H1 (cell line): ENCODE measurements around the gene RASAL2. TPM values are rescaled to one million over a fixed set of nuclear protein-coding genes. Genes with fewer than 3 reads are reported as not detected.

Experiments
- CTCF ChIA-PET: fragments of 300-600 bp; sonication (Branson Sonifier 250); formaldehyde crosslinking; loops from one replicate; lab custom pipeline; 2021; ENCODE audit not compliant: partially characterized antibody; lab: Charles Lee
- POLR2A ChIA-PET: fragments of 300-600 bp; sonication (Branson Sonifier 250); formaldehyde crosslinking; loops from one replicate; lab custom pipeline; 2021; ENCODE audit warnings: inconsistent platforms; ENCODE audit not compliant: partially characterized antibody; lab: Charles Lee
- DNase-seq, 2 experiments: peaks; one replicate each; pipeline versions ENCODE4 v3.0.0 to v3.0.0-alpha.2; 2010 to 2022; ENCODE audit warnings: low spot score in 2 of 2, low read depth in 1 of 2, mixed read lengths in 1 of 2
- FAIRE-seq: peaks from 2 replicates; lab custom pipeline; 2011; peaks lifted over from hg19 to GRCh38; lab: Jason Lieb, UNC
- H2AFZ ChIP-seq: 2 replicates; pipeline ENCODE4 v1.8.1; 2012; ENCODE audit warnings: low read length, inconsistent platforms
- H2AK5ac ChIP-seq: 2 replicates; pipeline ENCODE4 v1.6.1; 2013; ENCODE audit warnings: low read depth, low read length
- H2BK120ac ChIP-seq: replicated peaks from 2 replicates; pipeline ENCODE3; 2013; ENCODE audit warnings: low read depth, low read length, inconsistent platforms
- H2BK12ac ChIP-seq: 2 replicates; pipeline ENCODE4 v1.6.1; 2013; ENCODE audit warnings: low read depth, low read length
- H2BK15ac ChIP-seq: 2 replicates; pipeline ENCODE4 v1.6.1; 2013; ENCODE audit warnings: low read length
- H2BK20ac ChIP-seq: 2 replicates; pipeline ENCODE4 v1.6.1; 2013; ENCODE audit warnings: low read length
- H2BK5ac ChIP-seq: 2 replicates; pipeline ENCODE4 v1.6.1; 2013; ENCODE audit warnings: low read depth, low read length
- H3K14ac ChIP-seq: 2 replicates; pipeline ENCODE4 v1.6.1; 2013; ENCODE audit warnings: inconsistent platforms; ENCODE audit not compliant: insufficient read length
- H3K18ac ChIP-seq: 2 replicates; pipeline ENCODE4 v1.6.1; 2013; ENCODE audit warnings: low read length; ENCODE audit errors: extremely low read depth
- H3K23ac ChIP-seq: 2 replicates; pipeline ENCODE4 v1.6.1; 2013; ENCODE audit warnings: inconsistent platforms; ENCODE audit not compliant: insufficient read length
- H3K23me2 ChIP-seq: 2 replicates; pipeline ENCODE4 v1.6.1; 2013; ENCODE audit warnings: low read depth, low read length
- H3K27ac ChIP-seq: 2 replicates; pipeline ENCODE4 v1.6.1; 2011; ENCODE audit warnings: low read depth, low read length, inconsistent platforms
- H3K27me3 ChIP-seq, 4 experiments: replicated peaks in 1 of 4; 1 replicate in 1 of 4; 2 replicates in 3 of 4; pipeline versions ENCODE4 v1.6.1 to v1.8.1; 2011 to 2013; ENCODE audit warnings: low read length in 3 of 4, mild to moderate bottlenecking in 3 of 4, inconsistent platforms in 2 of 4, mixed read lengths in 2 of 4, moderate library complexity in 1 of 4; ENCODE audit not compliant: control insufficient read depth in 3 of 4, insufficient read depth in 3 of 4; ENCODE audit errors: extremely low read depth in 1 of 4
- H3K36me3 ChIP-seq, 4 experiments: 2 replicates each; pipeline versions ENCODE4 v1.6.1 to v1.8.1; 2011 to 2013; ENCODE audit warnings: mild to moderate bottlenecking in 4 of 4, low read length in 3 of 4, moderate library complexity in 2 of 4, control low read depth in 1 of 4, inconsistent platforms in 1 of 4; ENCODE audit not compliant: insufficient read depth in 4 of 4, control insufficient read depth in 2 of 4
- H3K4ac ChIP-seq: replicated peaks from 2 replicates; pipeline ENCODE3; 2013; ENCODE audit warnings: low read length, low read depth, mixed read lengths, inconsistent platforms; ENCODE audit not compliant: insufficient read length
- H3K4me1 ChIP-seq, 4 experiments: replicated peaks in 1 of 4; 1 replicate in 1 of 4; 2 replicates in 3 of 4; pipeline versions ENCODE4 v1.6.1 to v1.8.1; 2011 to 2013; ENCODE audit warnings: low read length in 3 of 4, inconsistent platforms in 2 of 4, mixed read lengths in 1 of 4; ENCODE audit not compliant: insufficient read depth in 4 of 4, control insufficient read depth in 3 of 4
- H3K4me2 ChIP-seq, 2 experiments: 2 replicates each; pipeline versions ENCODE4 v1.6.1 to v1.8.1; 2011 to 2013; ENCODE audit warnings: low read depth in 2 of 2, low read length in 2 of 2, control low read depth in 1 of 2, inconsistent platforms in 1 of 2, mild to moderate bottlenecking in 1 of 2; ENCODE audit not compliant: insufficient read depth in 1 of 2
- H3K4me3 ChIP-seq, 4 experiments: fragments of 200-600, 300-600 bp in 1 of 4; sonication (generic), shearing (Covaris generic), sonication (Bioruptor Twin) in 1 of 4; 2 replicates each; pipeline versions ENCODE4 v1.5.1 to v1.8.1; 2011 to 2016; ENCODE audit warnings: low read length in 4 of 4, low read depth in 3 of 4, control low read depth in 2 of 4, inconsistent platforms in 2 of 4, mild to moderate bottlenecking in 2 of 4, mixed read lengths in 1 of 4, moderate library complexity in 1 of 4; ENCODE audit not compliant: insufficient read depth in 2 of 4; ENCODE audit errors: extremely low read depth in 1 of 4
- H3K56ac ChIP-seq: replicated peaks from 2 replicates; pipeline ENCODE3; 2013; ENCODE audit warnings: low read depth, mild to moderate bottlenecking, mixed read lengths, low read length, inconsistent platforms; ENCODE audit not compliant: insufficient read length
- H3K79me1 ChIP-seq: 2 replicates; pipeline ENCODE4 v1.6.1; 2013; ENCODE audit warnings: low read depth, low read length, control low read depth
- H3K79me2 ChIP-seq, 2 experiments: 2 replicates each; pipeline versions ENCODE4 v1.6.1 to v1.8.1; 2012 to 2013; ENCODE audit warnings: low read length in 2 of 2, mild to moderate bottlenecking in 2 of 2, inconsistent platforms in 1 of 2; ENCODE audit not compliant: insufficient read depth in 2 of 2, control insufficient read depth in 1 of 2
- H3K9ac ChIP-seq, 4 experiments: replicated peaks in 1 of 4; 1 replicate in 1 of 4; 2 replicates in 3 of 4; pipeline versions ENCODE4 v1.6.1 to v1.8.1; 2011 to 2013; ENCODE audit warnings: low read depth in 3 of 4, low read length in 3 of 4, control low read depth in 2 of 4, mild to moderate bottlenecking in 2 of 4, moderate library complexity in 2 of 4, inconsistent platforms in 1 of 4; ENCODE audit errors: extremely low read depth in 1 of 4
- H3K9me3 ChIP-seq, 2 experiments: 2 replicates each; pipeline versions ENCODE4 v1.6.1 to v1.8.1; 2012 to 2013; ENCODE audit warnings: mild to moderate bottlenecking in 2 of 2, moderate library complexity in 2 of 2, control low read depth in 1 of 2, inconsistent platforms in 1 of 2, low read depth in 1 of 2, low read length in 1 of 2, mixed read lengths in 1 of 2; ENCODE audit not compliant: insufficient read depth in 2 of 2
- H4K20me1 ChIP-seq, 2 experiments: replicated peaks in 1 of 2; 2 replicates each; pipeline versions ENCODE3 to v1.8.1; 2011 to 2013; ENCODE audit warnings: inconsistent platforms in 2 of 2, low read length in 2 of 2, mild to moderate bottlenecking in 1 of 2; ENCODE audit not compliant: insufficient read depth in 2 of 2, control insufficient read depth in 1 of 2
- H4K5ac ChIP-seq: 2 replicates; pipeline ENCODE4 v1.6.1; 2013; ENCODE audit warnings: low read length, low read depth, mixed read lengths, inconsistent platforms; ENCODE audit not compliant: insufficient read length
- H4K8ac ChIP-seq: 2 replicates; pipeline ENCODE4 v1.8.0; 2013; ENCODE audit warnings: mild to moderate bottlenecking, moderate library complexity, low read length, inconsistent platforms; ENCODE audit not compliant: insufficient read depth; ENCODE audit errors: extremely low read depth
- H4K91ac ChIP-seq: replicated peaks from 2 replicates; pipeline ENCODE3; 2013; ENCODE audit warnings: low read length, mixed read lengths, inconsistent platforms; ENCODE audit not compliant: insufficient read length
- BACH1 ChIP-seq: IDR thresholded peaks from 2 replicates; pipeline ENCODE4 v1.6.1; 2012; ENCODE audit warnings: low read length, improper control_type of control experiment
- CBX8 ChIP-seq: fragments of 300-800, 300-1000 bp; sonication (generic); IDR thresholded peaks from 2 replicates; pipeline ENCODE4 v1.7.1; 2016; ENCODE audit warnings: low read depth, low read length, borderline replicate concordance
- CHD2 ChIP-seq: IDR thresholded peaks from 2 replicates; pipeline ENCODE4 v1.6.1; 2012; ENCODE audit warnings: low read length, improper control_type of control experiment
- CTCF ChIP-seq, 3 experiments: IDR thresholded peaks; 1 replicate in 2 of 3; 2 replicates in 1 of 3; pipeline versions ENCODE4 v1.5.1 to v1.6.1; 2011; ENCODE audit warnings: low read length in 3 of 3, mild to moderate bottlenecking in 3 of 3, inconsistent platforms in 2 of 3, low read depth in 1 of 3, moderate library complexity in 1 of 3; ENCODE audit not compliant: insufficient read depth in 1 of 3; ENCODE audit errors: control extremely low read depth in 1 of 3
- FOSL1 ChIP-seq: IDR thresholded peaks from 2 replicates; pipeline ENCODE4 v1.6.1; 2011; ENCODE audit warnings: mild to moderate bottlenecking, low read depth, low read length, moderate library complexity; ENCODE audit not compliant: insufficient read depth
- HDAC2 ChIP-seq, 2 experiments: fragments of 300-600 bp in 1 of 2; sonication (generic) in 1 of 2; IDR thresholded peaks; 2 replicates each; pipeline ENCODE4 v1.6.1; 2011 to 2012; ENCODE audit warnings: low read depth in 2 of 2, low read length in 2 of 2, mild to moderate bottlenecking in 2 of 2, moderate library complexity in 2 of 2, borderline replicate concordance in 1 of 2, inconsistent platforms in 1 of 2
- KDM4A ChIP-seq: IDR thresholded peaks from one replicate; pipeline ENCODE4 v1.7.1; 2012; ENCODE audit warnings: low read depth, mild to moderate bottlenecking, moderate library complexity, low read length, inconsistent platforms; ENCODE audit not compliant: severe bottlenecking
- RNF2 ChIP-seq: fragments of 200-900, 300-1000 bp; sonication (generic); IDR thresholded peaks from 2 replicates; pipeline ENCODE4 v1.7.1; 2016; ENCODE audit warnings: borderline replicate concordance, low read depth, mild to moderate bottlenecking, antibody characterized with exemption, low read length; ENCODE audit not compliant: poor library complexity, severe bottlenecking; ENCODE audit errors: missing control alignments
- SP2 ChIP-seq: IDR thresholded peaks from 2 replicates; pipeline ENCODE4 v1.6.1; 2012; ENCODE audit warnings: mild to moderate bottlenecking, low read length, inconsistent platforms
- TEAD4 ChIP-seq: IDR thresholded peaks from 2 replicates; pipeline ENCODE4 v1.6.1; 2012; ENCODE audit warnings: low read depth, low read length, inconsistent platforms, mixed read lengths
- ZNF274 ChIP-seq: IDR thresholded peaks from 2 replicates; pipeline ENCODE4 v1.7.0; 2012; ENCODE audit warnings: low read length, borderline replicate concordance; ENCODE audit errors: extremely low read depth
- WGBS, 2 experiments: shearing (Covaris generic) in 1 of 2; methylation state at CpG; one replicate each; pipeline versions ENCODE4 v1.1.6 to v1.1.7; 2013 to 2015; ENCODE audit warnings: low lambda C conversion rate in 2 of 2, mixed read lengths in 2 of 2, inconsistent platforms in 1 of 2, low coverage in 1 of 2, missing lambda C conversion rate in 1 of 2; ENCODE audit not compliant: insufficient replicate concordance in 2 of 2, insufficient coverage in 1 of 2, insufficient read length in 1 of 2; ENCODE audit errors: extremely low coverage in 1 of 2, missing lambda C conversion rate in 1 of 2; 5-methylcytosine and 5-hydroxymethylcytosine counted together
- polyA plus RNA-seq, 7 experiments: library from polyadenylated mRNA; depleted of rRNA in 3 of 7; stranded (reverse) in 5 of 7; unstranded in 2 of 7; fragments of >200 nt in 5 of 7; fragments of 200-250 nt in 2 of 7; gene quantifications; 1 replicate in 5 of 7; 2 replicates in 1 of 7; 4 replicates in 1 of 7; pipeline versions ENCODE4 v1.2.1 to v1.2.3, GENCODE V29; 2011 to 2013; ENCODE audit warnings: missing spikeins in 2 of 7, mixed read lengths in 2 of 7
- total RNA-seq: library from RNA; stranded (reverse); fragmentation: NEBNext Ultra II Directional; extraction: Animal tissue kit (Norgen Biotek cat#: 25700); gene quantifications from 2 replicates; pipeline ENCODE4 v1.2.1, GENCODE V29; 2021

Gene RASAL2
- total and polyA plus RNA-seq, 2 of the 8 experiments (the other 6 are each of a cell fraction or from before 2014, with no cell fraction given): 15.9 to 32.5 TPM

- Histone ChIP-seq H4K20me1 (no peaks in the 10 kb centered on the region), H4K5ac (no peak overlapping the region), H3K23me2 (no peaks in the 10 kb centered on the region), H2BK20ac (no peak overlapping the region), H3K36me3 (no peaks in the 10 kb centered on the region), H3K4me3 (no peak overlapping the region), H3K4me1 (peaks cover 0 to 5% (median 4%) of the 10 kb centered on the region in 4 experiments; a peak in 3 of 7 replicates), H4K8ac (no peak overlapping the region), H3K4ac (no peak overlapping the region), H4K91ac (no peak overlapping the region), H3K56ac (no peak overlapping the region), H3K4me2 (no peak overlapping the region), H3K79me2 (peaks cover 0 to 39% of the 10 kb centered on the region in 2 experiments; a peak in 2 of 4 replicates), H3K18ac (no peak overlapping the region), H3K23ac (no peak overlapping the region), H3K14ac (no peak overlapping the region), H3K9me3 (peaks cover 4 to 5% of the 10 kb centered on the region in 2 experiments; a peak in 3 of 4 replicates), H2AK5ac (no peak overlapping the region), H3K27me3 (no peaks in the 10 kb centered on the region), H2AFZ (no peak overlapping the region), H2BK12ac (no peak overlapping the region), H3K79me1 (peaks cover 2% of the 10 kb centered on the region; the same call in 1 of the 2 replicates), H2BK5ac (no peak overlapping the region), H2BK15ac (no peak overlapping the region), H2BK120ac (no peak overlapping the region), H3K27ac (no peak overlapping the region), H3K9ac (no peak overlapping the region)
- ChIA-PET POLR2A (interaction anchor here (1.4 kb wide), 1 partner anchor 10 kb away, joined by 5 read pairs; no protein-coding TSS in a partner anchor), CTCF (interaction anchor here (0.9 to 1.2 kb wide), 3 partner anchors 27 to 49 kb away, joined by 3 to 4 read pairs (median 3); no protein-coding TSS in a partner anchor)
- DNase-seq (no peak), FAIRE-seq (no peak)
- WGBS, 2 experiments: 85% methylated on average over 3 of the region's 3 CpGs; no CpG with 5 or more reads in 1 of the 2 experiments
- TF ChIP-seq KDM4A (no peak), SP2 (no peak), CHD2 (no peak), CTCF (IDR thresholded peaks at IDR 0.05; ENCODE audit: control extremely low read depth in 1 of 3, insufficient read depth in 1 of 3, low read depth in 1 of 3, low read length in 3 of 3) (no peak), FOSL1 (no peak), RNF2 (no peak), BACH1 (no peak), HDAC2 (IDR thresholded peaks at IDR 0.05; ENCODE audit: borderline replicate concordance in 1 of 2, low read depth in 2 of 2, low read length in 2 of 2) (no peak), TEAD4 (no peak), ZNF274 (no peak), CBX8 (no peak)
Observed at GRCh38 chr1:178349801-178350200, 255.9 kb downstream of the RASAL2 start.
